Retinal pigment epithelial cell (primary cell): ENCODE data around the gene CCDC34.
"Not testable (repeated sequence)": the region's sequence is repeated elsewhere in the genome, so short reads cannot be mapped to it uniquely, and the experiment has no call there.

Experiments
- DNase-seq: peaks from one replicate; pipeline ENCODE4 v3.0.0-alpha.2; 2010; ENCODE audit warnings: low read depth
- H3K4me3 ChIP-seq: 2 replicates; pipeline ENCODE4 v1.5.1; 2011; ENCODE audit warnings: mild to moderate bottlenecking, low read length, control low read depth, moderate library complexity
- CTCF ChIP-seq: conservative IDR thresholded peaks from 2 replicates; pipeline ENCODE4 v1.5.1; 2011; ENCODE audit warnings: low read depth, low read length, control low read depth, inconsistent platforms

The CCDC34 gene

GRCh38 chr11:27347359-27348339 lies 15.4 kb downstream of the CCDC34 start:
- no peak for TF ChIP-seq CTCF
- no peak for DNase-seq
- no peak overlapping the region for H3K4me3 ChIP-seq

DNA sequence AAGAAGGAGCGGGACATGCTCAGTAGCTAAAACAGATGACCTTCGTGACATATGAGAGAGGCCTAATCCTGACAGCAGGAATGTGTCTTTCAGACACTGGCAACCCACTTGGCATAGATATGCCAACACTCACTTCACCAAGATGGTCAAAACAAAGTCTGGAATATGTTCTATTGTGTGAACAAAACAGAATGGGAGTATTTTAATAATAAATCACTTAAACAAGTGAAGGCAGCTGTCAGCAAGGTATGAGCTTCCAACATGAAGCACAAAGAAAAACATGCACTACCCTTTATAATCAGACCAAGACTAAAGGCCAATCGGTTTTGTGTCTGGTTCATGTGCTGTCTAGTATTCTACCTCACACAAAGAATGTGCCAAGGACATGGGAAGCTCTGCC lies 23.1 kb downstream of the CCDC34 start:
- H3K4me3 ChIP-seq, result no peak overlapping the region
- no peak for TF ChIP-seq CTCF
- no peak for DNase-seq

GRCh38 chr11:27334764-27335163 lies 28.3 kb downstream of the CCDC34 start:
- H3K4me3 ChIP-seq, DNase-seq: not testable (repeated sequence)

DNA sequence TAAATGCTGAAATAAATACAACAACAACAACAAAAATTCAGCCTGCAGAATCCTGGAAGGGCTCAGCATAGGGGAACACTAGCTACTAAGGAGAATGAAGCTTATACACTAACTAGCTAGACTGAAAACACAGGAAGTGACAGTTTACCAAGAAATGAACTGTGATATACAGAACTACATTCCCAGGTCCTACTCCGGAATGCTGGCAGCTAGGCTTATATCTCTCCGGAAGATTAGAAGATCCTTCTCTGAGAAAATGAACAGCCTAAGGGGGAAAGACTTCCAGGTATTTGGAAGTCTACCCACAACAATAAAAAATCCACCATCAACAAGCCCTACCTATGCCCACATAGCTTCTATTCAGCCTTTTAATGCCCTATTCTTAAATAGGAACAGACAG lies 31.0 kb downstream of the CCDC34 start:
- no peak overlapping the region for H3K4me3 ChIP-seq
- TF ChIP-seq CTCF, result no peak
- no peak for DNase-seq

DNA sequence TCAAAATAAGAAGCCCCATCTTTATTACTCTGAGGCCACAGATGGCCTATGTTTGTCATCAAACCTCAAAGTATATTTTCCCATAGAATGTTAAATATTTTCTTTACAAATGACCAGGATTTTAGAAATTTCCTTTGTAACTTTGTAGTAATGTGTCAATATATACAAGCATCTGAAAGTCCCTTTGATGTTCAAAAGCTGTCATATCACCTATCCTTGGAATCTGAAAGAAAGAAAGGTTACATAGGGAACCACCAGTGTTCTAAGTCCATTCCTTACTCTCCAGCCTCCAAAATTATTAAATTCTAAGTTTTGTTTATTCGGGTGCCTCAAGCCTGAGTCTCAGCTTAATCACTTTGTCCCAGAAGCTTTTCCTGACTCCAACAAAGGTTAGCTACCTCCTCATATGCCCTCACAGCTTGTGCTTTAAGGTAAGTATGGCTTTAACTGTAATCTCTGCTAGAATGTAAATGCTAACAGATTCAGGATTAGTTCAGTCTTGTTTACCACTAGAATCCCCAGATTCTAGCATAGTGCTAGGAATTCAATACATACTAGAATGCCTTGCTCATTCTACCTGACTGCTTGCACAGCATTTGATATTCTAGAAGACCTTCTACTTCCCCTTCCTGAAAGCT lies 32.3 kb downstream of the CCDC34 start:
- no peak overlapping the region for H3K4me3 ChIP-seq
- DNase-seq, result no peak
- TF ChIP-seq CTCF, result no peak

DNA sequence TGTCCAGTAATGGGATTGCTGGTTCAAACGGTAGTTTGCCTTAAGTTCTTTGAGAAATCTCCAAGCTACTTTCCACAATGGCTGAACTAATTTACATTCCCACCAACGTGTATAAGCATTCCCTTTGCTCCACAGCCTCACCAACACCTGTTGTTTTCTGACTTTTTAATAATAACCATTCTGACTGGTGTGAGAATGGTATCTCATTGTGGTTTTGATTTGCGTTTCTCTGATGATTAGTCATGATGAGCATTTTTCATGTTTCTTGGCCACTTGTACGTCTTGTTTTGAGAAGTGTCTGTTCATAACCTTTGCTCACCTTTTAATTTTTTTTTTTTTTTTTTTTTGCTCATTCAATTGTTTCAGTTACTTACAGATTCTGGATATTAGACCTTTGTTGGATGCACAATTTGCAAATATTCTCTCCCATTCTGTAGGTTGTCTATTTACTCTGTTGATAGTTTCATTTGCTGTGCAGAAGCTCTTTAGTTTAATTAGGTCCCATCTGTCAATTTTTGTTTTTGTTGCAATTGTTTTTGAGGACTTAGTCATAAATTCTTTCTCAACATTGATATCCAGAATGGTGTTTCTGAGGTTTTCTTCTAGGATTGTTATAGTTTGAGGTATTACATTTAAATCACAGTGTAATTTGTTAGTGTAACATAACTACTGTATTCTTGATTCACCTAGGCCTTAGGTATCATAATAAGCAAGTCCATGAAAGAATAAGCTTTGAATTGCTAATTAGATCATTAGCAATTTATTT lies 33.0 kb downstream of the CCDC34 start:
- no peak for TF ChIP-seq CTCF
- DNase-seq, result no peak
- H3K4me3 ChIP-seq, result no peak overlapping the region

DNA sequence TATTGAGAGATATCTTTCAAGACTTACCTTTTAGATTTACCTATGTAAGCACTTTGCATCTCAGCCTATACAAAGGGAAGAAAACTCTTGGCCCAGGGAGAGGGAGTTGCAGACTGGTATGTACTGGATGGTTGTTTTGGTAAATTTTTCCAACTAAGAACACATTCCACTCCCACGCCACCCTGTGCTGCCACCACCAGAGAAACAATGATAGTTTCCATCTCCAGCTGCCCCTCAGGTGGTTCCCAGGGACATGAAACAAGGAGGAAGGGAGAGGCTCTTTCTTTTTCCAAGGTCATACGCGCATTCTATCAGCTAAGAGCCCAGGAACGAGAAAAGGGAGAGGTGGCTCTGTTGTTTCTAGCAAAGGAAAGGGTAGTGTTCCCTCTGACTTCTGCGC lies 34.4 kb downstream of the CCDC34 start:
- TF ChIP-seq CTCF, result no peak

GRCh38 chr11:27327064-27327463 lies 36.0 kb downstream of the CCDC34 start:
- DNase-seq, H3K4me3 ChIP-seq: not testable (repeated sequence)

More for the DNA sequence above, 34.4 kb downstream of the CCDC34 start:
- H3K4me3 ChIP-seq, result no peak overlapping the region
- DNase-seq, result no peak

GRCh38 chr11:27322196-27322595 lies 40.8 kb downstream of the CCDC34 start:
- H3K4me3 ChIP-seq, DNase-seq: not testable (repeated sequence)

DNA sequence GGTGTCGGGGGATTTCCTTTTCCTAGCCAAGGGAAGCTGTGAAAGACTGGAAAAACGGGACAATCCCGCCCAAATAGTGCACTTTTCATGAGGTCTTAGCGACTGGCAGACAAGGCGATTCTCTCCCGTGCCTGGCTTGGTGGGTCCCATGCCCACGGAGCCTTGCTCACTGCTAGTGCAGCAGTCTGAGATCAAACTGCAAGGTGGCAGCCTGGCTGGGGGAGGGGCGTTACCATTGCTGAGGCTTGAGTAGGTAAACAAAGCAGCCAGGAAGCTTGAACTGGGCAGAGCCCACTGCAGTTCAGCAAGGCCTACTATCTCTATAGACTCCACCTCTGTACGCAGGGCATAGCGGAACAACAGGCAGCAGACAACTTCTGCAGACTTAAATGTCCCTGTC lies 41.7 kb downstream of the CCDC34 start:
- not testable (repeated sequence) for DNase-seq

More for the DNA sequence above, 41.7 kb downstream of the CCDC34 start:
- not testable (repeated sequence) for H3K4me3 ChIP-seq
